Activated T-cell treated with anti-CD3 and anti-CD28 coated beads, Interleukin-2, amount 50 U/mL, for 48 hours (primary cell): ENCODE data around the gene COMMD2.

Experiments used
- DNase-seq, 2 experiments: peaks; one replicate each; pipeline ENCODE4 v3.0.0-alpha.2; 2020

Gene COMMD2

GRCh38 chr3:149752051-149752787, at the start of gene COMMD2:
TSS of gene COMMD2 (minus strand) at chr3:149752489. CDS start at chr3:149752444, 45 bp downstream.
- peak; percentile 84 to 86 for DNase-seq

GRCh38 chr3:149801639-149802038, 49.4 kb upstream of the COMMD2 start:
- DNase-seq, result no peak

- no peak for DNase-seq
Measured at GRCh38 chr3:149801195-149801594, 48.9 kb upstream of the COMMD2 start.

GRCh38 chr3:149800693-149801092, 48.4 kb upstream of the COMMD2 start:
- no peak for DNase-seq

- DNase-seq, result no peak
Measured at GRCh38 chr3:149796026-149796425, 43.7 kb upstream of the COMMD2 start.

GRCh38 chr3:149792452-149793270, 40.4 kb upstream of the COMMD2 start, which contains the start of gene ANKUB1:
TSS of gene ANKUB1 (minus strand) at chr3:149792554. CDS start at chr3:149792366, 188 bp downstream.
- no peak for DNase-seq

- no peak for DNase-seq
Measured at GRCh38 chr3:149790698-149791097, 38.4 kb upstream of the COMMD2 start.

- DNase-seq, result no peak
Measured at GRCh38 chr3:149790268-149790667, 38.0 kb upstream of the COMMD2 start.

- DNase-seq, result no peak
Measured at GRCh38 chr3:149784064-149784704, 31.9 kb upstream of the COMMD2 start.

- no peak for DNase-seq
Measured at GRCh38 chr3:149783576-149783975, 31.3 kb upstream of the COMMD2 start.

GRCh38 chr3:149781741-149782140, 29.5 kb upstream of the COMMD2 start:
- no peak for DNase-seq

GRCh38 chr3:149781211-149781610, 28.9 kb upstream of the COMMD2 start:
- no peak for DNase-seq

- no peak for DNase-seq
Measured at GRCh38 chr3:149777414-149778214, 25.3 kb upstream of the COMMD2 start.

- no peak for DNase-seq
Measured at GRCh38 chr3:149776170-149776569, 23.9 kb upstream of the COMMD2 start.

GRCh38 chr3:149772861-149773260, 20.6 kb upstream of the COMMD2 start:
- no peak for DNase-seq

GRCh38 chr3:149771652-149772271, 19.5 kb upstream of the COMMD2 start:
- peak; percentile 41 to 52 for DNase-seq

GRCh38 chr3:149770246-149770645, 18.0 kb upstream of the COMMD2 start:
- no peak for DNase-seq

- no peak for DNase-seq
Measured at GRCh38 chr3:149768704-149769103, 16.4 kb upstream of the COMMD2 start.

- DNase-seq, result no peak
Measured at GRCh38 chr3:149767720-149768119, 15.4 kb upstream of the COMMD2 start.

- DNase-seq, result no peak
Measured at GRCh38 chr3:149765762-149766334, 13.6 kb upstream of the COMMD2 start.

- no peak for DNase-seq
Measured at GRCh38 chr3:149764302-149764701, 12.0 kb upstream of the COMMD2 start.
